ENCODE results near the gene CRMP1.

The CRMP1 gene

DNA sequence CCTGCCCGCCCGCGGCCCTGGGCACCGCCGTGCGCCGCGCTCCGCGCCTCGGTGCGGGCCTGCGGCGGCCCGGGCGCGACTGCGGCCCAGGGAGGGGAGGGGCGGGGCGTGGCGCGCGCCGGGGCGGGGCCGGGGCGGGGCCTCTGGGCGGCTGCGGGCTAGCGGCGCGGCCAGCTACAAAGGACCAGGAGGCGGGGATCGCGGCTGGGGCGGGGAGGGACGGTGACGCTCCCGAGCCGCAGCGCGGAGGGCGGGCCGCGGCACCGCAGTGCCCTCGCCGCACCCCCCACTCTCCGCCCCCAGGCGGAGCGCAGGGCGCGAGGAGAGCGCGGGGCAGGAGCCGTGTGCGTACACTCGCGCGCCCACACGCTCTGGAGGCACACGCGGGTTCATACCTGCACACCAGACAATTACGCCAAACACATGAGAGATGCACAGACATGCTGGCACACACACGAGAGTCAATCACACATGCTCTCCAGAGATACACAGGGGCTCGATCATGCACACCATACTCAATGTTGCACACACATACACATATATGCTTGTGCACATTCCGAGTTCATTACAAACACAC, at the start of gene CRMP1:
Gene CRMP1, minus strand, starts transcription at position 83 of the 577 bp plus-strand sequence. CDS start 117 bp downstream, outside the sequence.
- Histone ChIP-seq H3K4me1 (ENCODE audit: control insufficient read depth, insufficient read depth, low read length) (peaks cover 24% of the 10 kb centered on the region), H3K9ac (ENCODE audit: low read depth, low read length) (no peak within 1 kb of the TSS), H3K9me3 (ENCODE audit: control insufficient read depth, insufficient read depth, low read length) (peaks cover 5% of the 10 kb centered on the region), H3K36me3 (ENCODE audit: control insufficient read depth, insufficient read depth, low read length) (no peaks in the 10 kb centered on the region), H3K27me3 (ENCODE audit: control insufficient read depth, insufficient read depth, low read length) (peaks cover 84% of the 10 kb centered on the region), H3K4me3 (ENCODE audit: low read depth, low read length) (peak within 1 kb of the TSS; percentile 75)

DNA sequence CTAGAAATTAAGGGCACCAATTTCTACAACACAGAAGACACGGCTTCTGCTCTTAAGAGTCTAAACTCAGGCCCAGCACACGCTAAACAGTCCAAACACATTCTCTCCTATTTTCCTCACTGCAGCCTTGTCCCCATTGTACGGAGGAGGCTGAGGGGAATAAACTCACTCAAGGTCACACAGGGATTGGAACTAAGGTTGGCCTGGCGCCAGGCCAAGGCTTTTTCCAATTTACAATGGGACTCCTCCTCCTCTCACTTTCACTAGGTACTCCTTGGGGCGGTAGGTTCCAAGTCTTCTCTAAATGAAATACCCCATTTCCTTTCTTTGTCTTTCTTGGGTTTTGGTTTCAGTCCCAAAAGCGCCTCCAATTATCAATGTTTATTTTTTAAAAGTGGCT, 48.7 kb upstream of the CRMP1 start:
- Histone ChIP-seq H3K4me3 (ENCODE audit: low read depth, low read length) (no peak overlapping the region), H3K9ac (ENCODE audit: low read depth, low read length) (no peak overlapping the region), H3K36me3 (ENCODE audit: control insufficient read depth, insufficient read depth, low read length) (no peaks in the 10 kb centered on the region), H3K27me3 (ENCODE audit: control insufficient read depth, insufficient read depth, low read length) (no peaks in the 10 kb centered on the region), H3K9me3 (ENCODE audit: control insufficient read depth, insufficient read depth, low read length) (no peaks in the 10 kb centered on the region), H3K4me1 (ENCODE audit: control insufficient read depth, insufficient read depth, low read length) (no peaks in the 10 kb centered on the region)

DNA sequence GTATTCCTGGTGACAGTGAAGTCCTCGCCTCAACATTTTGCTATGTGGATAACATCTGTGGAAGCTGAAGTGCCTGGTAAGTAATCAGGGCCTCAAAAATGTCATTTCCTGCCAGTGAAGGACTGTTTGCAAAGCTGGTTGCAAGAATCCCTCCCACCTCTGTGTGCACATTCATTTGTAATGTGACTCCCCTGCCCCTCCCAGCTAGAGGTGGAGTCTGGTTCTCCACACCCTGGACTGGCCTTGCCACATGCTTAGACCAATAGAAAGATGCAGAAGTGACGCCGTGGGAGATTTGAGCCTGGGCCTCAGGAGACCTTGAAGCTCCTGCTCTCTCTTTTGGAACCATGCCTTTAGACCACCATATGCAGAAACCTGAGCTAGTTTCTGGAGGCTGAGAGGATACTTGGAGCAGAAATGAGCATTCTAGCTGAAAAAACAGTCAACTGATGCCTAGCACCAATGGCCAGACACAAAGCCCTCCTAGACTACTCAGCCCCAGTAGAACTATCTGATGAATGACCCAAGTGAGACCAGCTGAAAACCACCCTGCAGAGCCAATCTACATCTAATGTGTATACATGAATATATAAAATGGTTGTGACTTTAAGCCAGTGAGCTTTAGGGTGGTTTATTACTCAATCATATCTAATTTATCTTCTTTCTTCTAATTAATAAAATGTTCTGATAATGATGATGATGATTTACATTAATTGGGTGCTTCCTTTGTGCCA, 47.8 kb upstream of the CRMP1 start:
- Histone ChIP-seq H3K27me3 (ENCODE audit: control insufficient read depth, insufficient read depth, low read length) (no peaks in the 10 kb centered on the region), H3K36me3 (ENCODE audit: control insufficient read depth, insufficient read depth, low read length) (no peaks in the 10 kb centered on the region), H3K9me3 (ENCODE audit: control insufficient read depth, insufficient read depth, low read length) (no peaks in the 10 kb centered on the region), H3K9ac (ENCODE audit: low read depth, low read length) (no peak overlapping the region), H3K4me3 (ENCODE audit: low read depth, low read length) (no peak overlapping the region), H3K4me1 (ENCODE audit: control insufficient read depth, insufficient read depth, low read length) (no peaks in the 10 kb centered on the region)

DNA sequence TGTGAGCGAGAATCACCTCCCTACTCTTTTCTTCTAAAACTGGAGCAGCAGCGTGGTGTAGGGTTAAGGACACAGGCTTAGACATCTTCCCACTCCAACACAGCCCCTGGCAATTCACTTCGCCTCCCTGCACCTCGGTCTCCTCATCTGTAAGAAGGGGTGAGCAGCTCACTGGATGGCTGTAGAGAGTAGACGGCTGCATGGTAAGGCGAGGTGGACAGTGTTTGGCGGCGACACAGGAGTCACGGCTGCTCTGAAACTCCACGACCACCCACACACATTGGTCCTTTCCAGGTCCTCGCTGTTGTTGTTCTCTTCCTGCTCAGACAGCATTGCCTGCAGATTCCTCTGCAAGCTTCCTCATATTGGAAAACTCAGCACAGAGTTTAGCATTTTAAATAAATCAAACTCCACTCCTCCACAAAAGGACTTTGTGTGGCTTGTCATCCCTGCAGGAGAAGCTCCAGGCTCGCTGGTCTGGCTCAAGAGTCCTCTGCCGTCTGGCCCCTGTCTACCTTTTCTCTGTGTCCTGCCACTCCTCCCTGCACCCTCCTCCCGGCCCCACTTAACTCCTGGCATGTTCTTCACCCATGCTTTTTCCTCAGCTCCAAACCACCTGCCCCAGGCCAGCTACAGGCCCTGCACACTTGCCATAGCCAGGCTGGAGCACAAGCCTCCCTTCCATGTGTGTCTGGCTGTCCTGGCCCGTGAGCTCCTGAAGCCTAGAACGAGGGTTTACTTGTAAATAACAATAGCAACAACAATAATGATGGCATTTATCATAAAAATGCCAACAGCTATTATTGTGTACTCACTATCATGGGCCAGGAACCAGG, 41.3 kb upstream of the CRMP1 start:
- no peaks in the 10 kb centered on the region for H3K9me3 ChIP-seq (ENCODE audit: control insufficient read depth, insufficient read depth, low read length)
- no peaks in the 10 kb centered on the region for H3K36me3 ChIP-seq (ENCODE audit: control insufficient read depth, insufficient read depth, low read length)
- no peak overlapping the region for H3K9ac ChIP-seq (ENCODE audit: low read depth, low read length)
- no peak overlapping the region for H3K4me3 ChIP-seq (ENCODE audit: low read depth, low read length)
- no peaks in the 10 kb centered on the region for H3K4me1 ChIP-seq (ENCODE audit: control insufficient read depth, insufficient read depth, low read length)
- H3K27me3 ChIP-seq (ENCODE audit: control insufficient read depth, insufficient read depth, low read length): no peaks in the 10 kb centered on the region

DNA sequence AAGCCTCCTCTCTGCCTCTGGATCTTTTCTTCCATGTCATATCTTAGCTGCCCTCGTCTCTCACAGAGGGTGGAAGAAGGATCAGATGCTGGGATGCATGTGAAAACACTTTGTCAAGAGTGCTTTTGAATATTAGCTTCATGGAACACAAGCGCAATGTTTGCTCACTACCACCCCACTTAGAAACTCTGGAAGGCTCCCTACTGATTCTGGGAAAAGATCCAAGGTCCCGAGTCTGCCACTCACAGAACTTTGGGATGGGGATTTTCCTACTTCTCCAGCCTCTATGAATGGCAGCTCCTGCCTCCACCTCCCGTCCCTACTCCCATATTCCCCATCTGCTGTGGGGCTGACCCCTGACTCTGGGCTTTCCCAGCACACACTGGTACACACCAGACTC, 40.2 kb upstream of the CRMP1 start:
- no peak overlapping the region for H3K9ac ChIP-seq (ENCODE audit: low read depth, low read length)
- H3K36me3 ChIP-seq (ENCODE audit: control insufficient read depth, insufficient read depth, low read length): no peaks in the 10 kb centered on the region
- H3K4me3 ChIP-seq (ENCODE audit: low read depth, low read length): no peak overlapping the region
- no peaks in the 10 kb centered on the region for H3K4me1 ChIP-seq (ENCODE audit: control insufficient read depth, insufficient read depth, low read length)
- H3K9me3 ChIP-seq (ENCODE audit: control insufficient read depth, insufficient read depth, low read length): no peaks in the 10 kb centered on the region
- no peaks in the 10 kb centered on the region for H3K27me3 ChIP-seq (ENCODE audit: control insufficient read depth, insufficient read depth, low read length)

DNA sequence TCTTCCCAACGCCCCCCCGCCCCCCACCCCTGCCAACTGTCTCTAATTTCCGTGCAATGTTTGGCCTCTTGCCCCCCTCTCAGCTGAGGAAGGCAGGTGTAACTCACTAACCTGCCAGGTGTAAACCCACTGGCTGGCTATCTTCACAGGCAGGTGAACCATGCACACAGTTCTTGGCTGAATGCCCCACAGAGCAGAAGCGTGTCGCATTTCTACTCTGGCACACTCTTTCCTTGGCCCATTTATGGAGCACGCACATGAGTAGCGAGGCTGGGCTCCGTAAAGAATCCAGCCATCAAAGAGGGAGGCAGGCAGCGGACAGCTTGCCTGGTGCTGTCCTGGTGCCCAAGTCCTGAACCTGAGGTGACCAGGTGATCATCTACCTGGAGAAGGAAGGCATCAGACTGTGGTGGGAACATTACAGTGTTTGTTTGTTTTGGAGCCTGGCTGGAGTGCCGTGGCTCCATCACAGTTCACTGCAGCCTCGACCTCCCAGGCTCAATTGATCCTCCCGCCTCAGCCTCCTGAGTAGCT, 39.2 kb upstream of the CRMP1 start:
- H3K36me3 ChIP-seq (ENCODE audit: control insufficient read depth, insufficient read depth, low read length): no peaks in the 10 kb centered on the region
- H3K9me3 ChIP-seq (ENCODE audit: control insufficient read depth, insufficient read depth, low read length): no peaks in the 10 kb centered on the region
- H3K4me1 ChIP-seq (ENCODE audit: control insufficient read depth, insufficient read depth, low read length): no peaks in the 10 kb centered on the region
- H3K27me3 ChIP-seq (ENCODE audit: control insufficient read depth, insufficient read depth, low read length): no peaks in the 10 kb centered on the region
- no peak overlapping the region for H3K9ac ChIP-seq (ENCODE audit: low read depth, low read length)
- no peak overlapping the region for H3K4me3 ChIP-seq (ENCODE audit: low read depth, low read length)

DNA sequence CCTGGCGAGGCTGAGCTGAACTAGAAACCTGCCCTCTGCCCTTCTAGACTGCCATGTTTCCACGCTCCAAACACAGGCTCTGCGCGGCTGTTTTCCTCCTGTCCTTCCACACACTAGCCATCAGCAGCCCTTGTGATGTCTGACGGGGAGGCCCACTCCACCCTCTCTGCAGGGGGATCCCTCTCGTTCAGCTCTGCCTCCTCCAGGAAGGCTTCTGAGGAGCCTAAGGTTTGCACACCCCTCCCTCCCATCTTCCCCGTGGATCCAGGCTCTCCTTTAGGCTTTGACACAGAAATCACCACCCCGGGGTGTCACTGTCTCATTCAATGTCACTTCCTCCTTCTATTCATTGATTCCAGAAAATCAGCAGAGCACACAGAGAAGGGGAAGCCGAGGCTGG, 38.6 kb upstream of the CRMP1 start:
- Histone ChIP-seq H3K27me3 (ENCODE audit: control insufficient read depth, insufficient read depth, low read length) (no peaks in the 10 kb centered on the region), H3K9me3 (ENCODE audit: control insufficient read depth, insufficient read depth, low read length) (no peaks in the 10 kb centered on the region), H3K4me1 (ENCODE audit: control insufficient read depth, insufficient read depth, low read length) (no peaks in the 10 kb centered on the region)

DNA sequence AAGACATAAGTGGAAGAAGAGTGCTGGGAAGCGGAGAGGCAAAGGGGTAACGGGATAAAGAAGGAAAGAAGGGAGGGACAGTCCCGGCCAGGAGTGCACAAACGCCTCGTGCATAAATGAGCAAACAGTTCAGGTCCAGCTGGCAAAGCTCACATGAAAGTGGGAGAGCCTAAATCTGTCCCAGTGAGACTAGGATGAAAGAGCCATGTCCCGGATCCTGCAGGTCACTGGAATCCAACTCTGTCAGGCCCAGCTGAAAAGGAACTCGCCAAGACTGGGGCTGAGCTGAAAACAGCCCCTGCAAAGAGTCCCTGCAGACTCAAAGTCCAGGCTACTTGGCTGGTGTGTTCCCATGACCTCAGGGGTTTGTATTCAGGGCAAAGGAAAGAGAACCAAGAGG, 38.0 kb upstream of the CRMP1 start:
- H3K36me3 ChIP-seq (ENCODE audit: control insufficient read depth, insufficient read depth, low read length): no peaks in the 10 kb centered on the region
- H3K9me3 ChIP-seq (ENCODE audit: control insufficient read depth, insufficient read depth, low read length): no peaks in the 10 kb centered on the region
- no peaks in the 10 kb centered on the region for H3K4me1 ChIP-seq (ENCODE audit: control insufficient read depth, insufficient read depth, low read length)
- H3K9ac ChIP-seq (ENCODE audit: low read depth, low read length): no peak overlapping the region
- no peaks in the 10 kb centered on the region for H3K27me3 ChIP-seq (ENCODE audit: control insufficient read depth, insufficient read depth, low read length)
- H3K4me3 ChIP-seq (ENCODE audit: low read depth, low read length): no peak overlapping the region

More for the DNA sequence above, 38.6 kb upstream of the CRMP1 start:
- no peaks in the 10 kb centered on the region for H3K36me3 ChIP-seq (ENCODE audit: control insufficient read depth, insufficient read depth, low read length)
- no peak overlapping the region for H3K9ac ChIP-seq (ENCODE audit: low read depth, low read length)
- no peak overlapping the region for H3K4me3 ChIP-seq (ENCODE audit: low read depth, low read length)

DNA sequence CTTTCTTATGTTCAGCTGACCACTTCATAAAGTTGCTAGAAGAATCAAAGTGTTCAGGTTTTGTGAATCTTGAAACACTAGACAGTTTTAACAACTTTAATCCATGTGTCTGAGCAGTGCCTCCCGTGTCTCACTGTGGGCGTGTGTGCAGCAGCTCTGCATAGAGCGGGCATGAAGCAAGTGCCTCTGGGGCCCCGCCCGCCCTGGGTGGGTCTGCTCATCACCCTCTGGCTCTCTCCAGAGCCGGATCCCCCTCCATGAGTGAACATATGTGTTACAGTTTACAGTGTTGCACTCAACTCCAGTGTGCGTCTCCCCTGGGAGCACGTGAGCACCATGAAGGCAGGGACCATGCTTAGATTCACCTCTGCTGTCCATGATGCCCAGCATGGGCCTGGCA, 37.6 kb upstream of the CRMP1 start:
- Histone ChIP-seq H3K4me3 (ENCODE audit: low read depth, low read length) (no peak overlapping the region), H3K9ac (ENCODE audit: low read depth, low read length) (no peak overlapping the region), H3K36me3 (ENCODE audit: control insufficient read depth, insufficient read depth, low read length) (no peaks in the 10 kb centered on the region), H3K4me1 (ENCODE audit: control insufficient read depth, insufficient read depth, low read length) (peaks cover 2% of the 10 kb centered on the region), H3K27me3 (ENCODE audit: control insufficient read depth, insufficient read depth, low read length) (no peaks in the 10 kb centered on the region), H3K9me3 (ENCODE audit: control insufficient read depth, insufficient read depth, low read length) (no peaks in the 10 kb centered on the region)

DNA sequence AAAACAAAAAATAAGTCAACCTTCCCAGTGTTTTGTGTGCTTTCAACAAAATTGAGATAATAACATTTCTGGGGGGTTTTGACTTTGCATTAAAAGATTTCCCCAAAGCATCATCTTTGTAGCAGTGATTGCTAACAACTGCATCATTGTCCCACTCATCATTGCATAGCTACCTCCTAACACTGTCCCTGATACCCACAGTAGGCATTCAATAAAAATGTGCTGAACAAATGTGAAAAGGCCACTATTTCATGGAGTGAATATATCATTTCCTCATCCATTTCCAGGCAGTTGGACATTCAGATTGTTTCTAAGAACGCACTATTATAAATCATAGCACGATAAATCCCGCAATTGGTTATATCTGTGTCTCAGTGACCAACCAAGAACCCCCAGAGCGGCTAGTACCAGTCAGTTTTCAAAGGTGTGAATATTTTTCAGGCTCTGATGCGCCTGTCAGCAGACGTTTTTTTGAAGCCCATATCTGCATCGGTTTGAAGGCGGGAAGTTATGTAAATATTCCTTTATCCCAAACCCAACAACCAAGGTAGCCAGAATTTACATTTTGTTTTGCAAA, 36.0 kb upstream of the CRMP1 start:
- no peak overlapping the region for H3K4me3 ChIP-seq (ENCODE audit: low read depth, low read length)
- no peaks in the 10 kb centered on the region for H3K9me3 ChIP-seq (ENCODE audit: control insufficient read depth, insufficient read depth, low read length)
- H3K4me1 ChIP-seq (ENCODE audit: control insufficient read depth, insufficient read depth, low read length): peaks cover 2% of the 10 kb centered on the region
- no peak overlapping the region for H3K9ac ChIP-seq (ENCODE audit: low read depth, low read length)
- no peaks in the 10 kb centered on the region for H3K36me3 ChIP-seq (ENCODE audit: control insufficient read depth, insufficient read depth, low read length)
- H3K27me3 ChIP-seq (ENCODE audit: control insufficient read depth, insufficient read depth, low read length): no peaks in the 10 kb centered on the region

DNA sequence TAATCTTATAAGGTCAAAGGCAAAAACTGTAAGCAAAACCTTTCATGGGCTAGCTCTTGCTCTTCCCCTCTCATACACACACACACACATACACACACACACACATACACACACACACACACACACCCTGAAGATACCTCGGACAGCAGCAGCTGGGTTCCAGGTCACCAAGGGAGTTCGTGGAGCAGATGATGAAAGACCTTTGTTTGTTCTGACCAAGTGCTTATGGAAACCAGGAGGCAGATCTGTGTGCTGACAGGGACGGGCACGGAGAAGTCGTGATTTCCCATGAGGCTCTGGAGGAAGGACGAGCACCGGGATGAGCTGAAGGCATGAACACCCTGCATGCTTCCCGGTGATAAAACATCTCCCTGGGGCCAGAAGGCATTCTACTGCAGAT, 35.4 kb upstream of the CRMP1 start:
- Histone ChIP-seq H3K27me3 (ENCODE audit: control insufficient read depth, insufficient read depth, low read length) (no peaks in the 10 kb centered on the region), H3K36me3 (ENCODE audit: control insufficient read depth, insufficient read depth, low read length) (no peaks in the 10 kb centered on the region), H3K4me3 (ENCODE audit: low read depth, low read length) (no peak overlapping the region), H3K9me3 (ENCODE audit: control insufficient read depth, insufficient read depth, low read length) (no peaks in the 10 kb centered on the region), H3K9ac (ENCODE audit: low read depth, low read length) (no peak overlapping the region), H3K4me1 (ENCODE audit: control insufficient read depth, insufficient read depth, low read length) (peaks cover 2% of the 10 kb centered on the region)

Data from iPS-15b (cell line).